ENCODE data around the gene MIEN1.

The MIEN1 gene

GRCh38 chr17:39736319-39737165 is 6.2 kb upstream of the MIEN1 start:
- peaks cover 4% of the 10 kb centered on the region for H3K79me2 ChIP-seq (ENCODE audit: control insufficient read depth, insufficient read depth, low read length)
- H3K4me1 ChIP-seq (ENCODE audit: control insufficient read depth, low read depth, low read length) = no peaks in the 10 kb centered on the region
- no peaks in the 10 kb centered on the region for H3K27me3 ChIP-seq (ENCODE audit: insufficient read depth, low read length, poor library complexity)
- no peaks in the 10 kb centered on the region for H3K36me3 ChIP-seq (ENCODE audit: control insufficient read depth, insufficient read depth, low read length)
- no peaks in the 10 kb centered on the region for H3K79me1 ChIP-seq (ENCODE audit: low read length)
- no peak overlapping the region for H3K18ac ChIP-seq (ENCODE audit: low read length)
- WGBS (ENCODE audit: extremely low coverage, insufficient coverage, low lambda C conversion rate) = no CpG with 5 or more reads among the region's 10 CpGs
- H4K8ac ChIP-seq (ENCODE audit: low read depth, low read length) = no peak overlapping the region
- H2BK15ac ChIP-seq (replicated peaks; ENCODE audit: low read depth) = no peak overlapping the region
- no peak overlapping the region for H3K27ac ChIP-seq (ENCODE audit: low read depth, low read length)
- no peak overlapping the region for H3K4me2 ChIP-seq (ENCODE audit: low read length)
- no peak overlapping the region for H3K9ac ChIP-seq (ENCODE audit: low read length)
- no peak overlapping the region for H3K56ac ChIP-seq (ENCODE audit: low read length)
- no peak overlapping the region for H4K5ac ChIP-seq (ENCODE audit: low read length)
- no peak overlapping the region for H3K23ac ChIP-seq (ENCODE audit: low read length)
- H2BK120ac ChIP-seq (ENCODE audit: low read depth, low read length) = no peak overlapping the region
- no peak overlapping the region for H2BK5ac ChIP-seq (ENCODE audit: low read length)
- peak; percentile 26 for DNase-seq
- no peak overlapping the region for H2AK5ac ChIP-seq (ENCODE audit: low read length)
- H3K4ac ChIP-seq (ENCODE audit: low read depth, low read length) = no peak overlapping the region
- no peak overlapping the region for H3K4me3 ChIP-seq (ENCODE audit: low read length)

GRCh38 chr17:39735882-39736281 is 5.5 kb upstream of the MIEN1 start:
- no peaks in the 10 kb centered on the region for H3K27me3 ChIP-seq (ENCODE audit: insufficient read depth, low read length, poor library complexity)

GRCh38 chr17:39732586-39732985 is 2.3 kb upstream of the MIEN1 start:
- Histone ChIP-seq H3K36me3 (ENCODE audit: control insufficient read depth, insufficient read depth, low read length) (no peaks in the 10 kb centered on the region), H4K5ac (ENCODE audit: low read length) (no peak overlapping the region), H2BK15ac (replicated peaks; ENCODE audit: low read depth) (no peak overlapping the region), H3K4ac (ENCODE audit: low read depth, low read length) (no peak overlapping the region), H3K18ac (ENCODE audit: low read length) (no peak overlapping the region), H3K79me1 (ENCODE audit: low read length) (no peaks in the 10 kb centered on the region), H2BK5ac (ENCODE audit: low read length) (no peak overlapping the region), H3K4me1 (ENCODE audit: control insufficient read depth, low read depth, low read length) (no peaks in the 10 kb centered on the region), H4K8ac (ENCODE audit: low read depth, low read length) (no peak overlapping the region), H3K4me3 (ENCODE audit: low read length) (no peak overlapping the region), H3K27me3 (ENCODE audit: insufficient read depth, low read length, poor library complexity) (no peaks in the 10 kb centered on the region), H3K4me2 (ENCODE audit: low read length) (no peak overlapping the region), H3K23ac (ENCODE audit: low read length) (no peak overlapping the region), H3K79me2 (ENCODE audit: control insufficient read depth, insufficient read depth, low read length) (no peaks in the 10 kb centered on the region), H3K9ac (ENCODE audit: low read length) (no peak overlapping the region), H2BK120ac (ENCODE audit: low read depth, low read length) (no peak overlapping the region), H3K56ac (ENCODE audit: low read length) (no peak overlapping the region), H2AK5ac (ENCODE audit: low read length) (no peak overlapping the region), H3K27ac (ENCODE audit: low read depth, low read length) (no peak overlapping the region)
- DNase-seq = no peak
- no CpG with 5 or more reads among the region's 3 CpGs for WGBS (ENCODE audit: extremely low coverage, insufficient coverage, low lambda C conversion rate)

More at GRCh38 chr17:39735882-39736281, 5.5 kb upstream of the MIEN1 start:
- H3K23ac ChIP-seq (ENCODE audit: low read length) = no peak overlapping the region
- no peak overlapping the region for H3K4me3 ChIP-seq (ENCODE audit: low read length)
- no CpG with 5 or more reads among the region's 2 CpGs for WGBS (ENCODE audit: extremely low coverage, insufficient coverage, low lambda C conversion rate)
- no peak overlapping the region for H2AK5ac ChIP-seq (ENCODE audit: low read length)
- no peaks in the 10 kb centered on the region for H3K79me1 ChIP-seq (ENCODE audit: low read length)
- H3K4ac ChIP-seq (ENCODE audit: low read depth, low read length) = no peak overlapping the region
- H3K79me2 ChIP-seq (ENCODE audit: control insufficient read depth, insufficient read depth, low read length) = no peaks in the 10 kb centered on the region
- no peaks in the 10 kb centered on the region for H3K36me3 ChIP-seq (ENCODE audit: control insufficient read depth, insufficient read depth, low read length)
- DNase-seq = no peak
- no peaks in the 10 kb centered on the region for H3K4me1 ChIP-seq (ENCODE audit: control insufficient read depth, low read depth, low read length)
- no peak overlapping the region for H3K4me2 ChIP-seq (ENCODE audit: low read length)
- H4K8ac ChIP-seq (ENCODE audit: low read depth, low read length) = no peak overlapping the region
- peak overlapping the region; percentile 25 for H3K56ac ChIP-seq (ENCODE audit: low read length)
- H3K27ac ChIP-seq (ENCODE audit: low read depth, low read length) = no peak overlapping the region
- H3K9ac ChIP-seq (ENCODE audit: low read length) = no peak overlapping the region
- no peak overlapping the region for H3K18ac ChIP-seq (ENCODE audit: low read length)
- no peak overlapping the region for H2BK15ac ChIP-seq (replicated peaks; ENCODE audit: low read depth)
- H2BK120ac ChIP-seq (ENCODE audit: low read depth, low read length) = no peak overlapping the region
- no peak overlapping the region for H2BK5ac ChIP-seq (ENCODE audit: low read length)
- no peak overlapping the region for H4K5ac ChIP-seq (ENCODE audit: low read length)

- Histone ChIP-seq H3K4me1 (ENCODE audit: control insufficient read depth, low read depth, low read length) (no peaks in the 10 kb centered on the region), H2BK15ac (replicated peaks; ENCODE audit: low read depth) (no peak overlapping the region), H4K5ac (ENCODE audit: low read length) (no peak overlapping the region), H3K4me2 (ENCODE audit: low read length) (no peak overlapping the region), H3K79me1 (ENCODE audit: low read length) (no peaks in the 10 kb centered on the region), H3K56ac (ENCODE audit: low read length) (peak overlapping the region; percentile 76), H2AK5ac (ENCODE audit: low read length) (no peak overlapping the region), H2BK5ac (ENCODE audit: low read length) (no peak overlapping the region), H3K9ac (ENCODE audit: low read length) (peak overlapping the region; percentile 68), H2BK120ac (ENCODE audit: low read depth, low read length) (no peak overlapping the region), H4K8ac (ENCODE audit: low read depth, low read length) (no peak overlapping the region), H3K79me2 (ENCODE audit: control insufficient read depth, insufficient read depth, low read length) (no peaks in the 10 kb centered on the region), H3K27ac (ENCODE audit: low read depth, low read length) (no peak overlapping the region), H3K4me3 (ENCODE audit: low read length) (no peak overlapping the region), H3K23ac (ENCODE audit: low read length) (no peak overlapping the region), H3K18ac (ENCODE audit: low read length) (no peak overlapping the region), H3K27me3 (ENCODE audit: insufficient read depth, low read length, poor library complexity) (no peaks in the 10 kb centered on the region), H3K4ac (ENCODE audit: low read depth, low read length) (no peak overlapping the region), H3K36me3 (ENCODE audit: control insufficient read depth, insufficient read depth, low read length) (peaks cover 3% of the 10 kb centered on the region)
- no peak for DNase-seq
- no CpG with 5 or more reads among the region's 6 CpGs for WGBS (ENCODE audit: extremely low coverage, insufficient coverage, low lambda C conversion rate)
Observed at GRCh38 chr17:39729280-39729851, 966 bp downstream of the MIEN1 start.

- H4K8ac ChIP-seq (ENCODE audit: low read depth, low read length) = no peak overlapping the region
- no peak overlapping the region for H3K18ac ChIP-seq (ENCODE audit: low read length)
- peaks cover 3% of the 10 kb centered on the region for H3K36me3 ChIP-seq (ENCODE audit: control insufficient read depth, insufficient read depth, low read length)
- no CpG with 5 or more reads among the region's 10 CpGs for WGBS (ENCODE audit: extremely low coverage, insufficient coverage, low lambda C conversion rate)
- H3K79me2 ChIP-seq (ENCODE audit: control insufficient read depth, insufficient read depth, low read length) = no peaks in the 10 kb centered on the region
- H3K4me1 ChIP-seq (ENCODE audit: control insufficient read depth, low read depth, low read length) = no peaks in the 10 kb centered on the region
- H3K79me1 ChIP-seq (ENCODE audit: low read length) = no peaks in the 10 kb centered on the region
- no peak overlapping the region for H3K27ac ChIP-seq (ENCODE audit: low read depth, low read length)
- no peak overlapping the region for H2BK120ac ChIP-seq (ENCODE audit: low read depth, low read length)
- no peak overlapping the region for H2AK5ac ChIP-seq (ENCODE audit: low read length)
- H3K4me2 ChIP-seq (ENCODE audit: low read length) = no peak overlapping the region
- no peak overlapping the region for H3K23ac ChIP-seq (ENCODE audit: low read length)
- H4K5ac ChIP-seq (ENCODE audit: low read length) = no peak overlapping the region
- H2BK15ac ChIP-seq (replicated peaks; ENCODE audit: low read depth) = no peak overlapping the region
- DNase-seq = no peak
- H2BK5ac ChIP-seq (ENCODE audit: low read length) = no peak overlapping the region
- H3K56ac ChIP-seq (ENCODE audit: low read length) = no peak overlapping the region
- H3K27me3 ChIP-seq (ENCODE audit: insufficient read depth, low read length, poor library complexity) = no peaks in the 10 kb centered on the region
- H3K9ac ChIP-seq (ENCODE audit: low read length) = no peak overlapping the region
- no peak overlapping the region for H3K4me3 ChIP-seq (ENCODE audit: low read length)
- no peak overlapping the region for H3K4ac ChIP-seq (ENCODE audit: low read depth, low read length)
Observed at GRCh38 chr17:39727556-39727955, 2.8 kb downstream of the MIEN1 start.

Data from mesendoderm (in vitro differentiated cells).